Neural cell (in vitro differentiated cells): Measurements from ENCODE around the gene LRRC37A3. TPM values are rescaled to one million over a fixed set of nuclear protein-coding genes. Genes with fewer than 3 reads are reported as not detected.
"Not testable (repeated sequence)": the region's sequence is repeated elsewhere in the genome, so short reads cannot be mapped to it uniquely, and the experiment has no call there.

Source experiments
- H2AFZ ChIP-seq: fragments of 200-600, 300-800 bp; sonication (generic), shearing (Covaris generic); 2 replicates; pipeline ENCODE4 v1.6.0; 2014; ENCODE audit warnings: low read depth, mild to moderate bottlenecking, antibody characterized with exemption, low read length, moderate library complexity
- H3F3A ChIP-seq: fragments of 200-600 bp; shearing (Covaris generic); 2 replicates; pipeline ENCODE4 v1.6.1; 2016; ENCODE audit warnings: mild to moderate bottlenecking, moderate library complexity, mixed read lengths, antibody characterized with exemption, low read length; ENCODE audit not compliant: insufficient read depth, poor library complexity, severe bottlenecking
- H3K27ac ChIP-seq: fragments of 200-600, 300-800 bp; sonication (generic), shearing (Covaris generic); 2 replicates; pipeline ENCODE4 v1.5.1; 2014; ENCODE audit warnings: mild to moderate bottlenecking, low read length, moderate library complexity
- H3K27me3 ChIP-seq: fragments of 300-800, 200-600 bp; sonication (generic), shearing (Covaris generic); 2 replicates; pipeline ENCODE4 v1.6.0; 2014; ENCODE audit warnings: mild to moderate bottlenecking, low read depth, low read length, moderate library complexity; ENCODE audit not compliant: insufficient read depth
- H3K36me3 ChIP-seq: fragments of 300-800, 200-600 bp; sonication (generic), shearing (Covaris generic); 2 replicates; pipeline ENCODE4 v1.5.1; 2014; ENCODE audit warnings: mild to moderate bottlenecking, antibody characterized with exemption, low read length, moderate library complexity; ENCODE audit not compliant: insufficient read depth
- H3K4me2 ChIP-seq: fragments of 300-800, 200-600 bp; sonication (generic), shearing (Covaris generic); 2 replicates; pipeline ENCODE4 v1.6.0; 2014; ENCODE audit warnings: mild to moderate bottlenecking, low read length
- H3K4me3 ChIP-seq: fragments of 300-800, 200-600 bp; sonication (generic), shearing (Covaris generic); 2 replicates; pipeline ENCODE4 v1.5.1; 2014; ENCODE audit warnings: mild to moderate bottlenecking, low read length, moderate library complexity
- H3K79me2 ChIP-seq: fragments of 200-600 bp; shearing (Covaris generic); replicated peaks from 2 replicates; pipeline ENCODE4 v1.6.0; 2014; ENCODE audit warnings: mild to moderate bottlenecking, low read length, moderate library complexity; ENCODE audit not compliant: insufficient read depth
- H3K9ac ChIP-seq: fragments of 300-800, 200-600 bp; sonication (generic), shearing (Covaris generic); 2 replicates; pipeline ENCODE4 v1.6.1; 2016; ENCODE audit warnings: mild to moderate bottlenecking, low read length, mixed read lengths
- H3K9me2 ChIP-seq: fragments of 200-600 bp; shearing (Covaris generic); 2 replicates; pipeline ENCODE4 v1.6.1; 2016; ENCODE audit warnings: mild to moderate bottlenecking, low read length, mixed read lengths; ENCODE audit not compliant: insufficient read depth
- H3K9me3 ChIP-seq: fragments of 200-600, 300-800 bp; sonication (generic), shearing (Covaris generic); 2 replicates; pipeline ENCODE4 v1.6.1; 2016; ENCODE audit warnings: mild to moderate bottlenecking, mixed run types, low read length, moderate library complexity, mixed read lengths
- H4K20me1 ChIP-seq: fragments of 200-600 bp; shearing (Covaris generic); 2 replicates; pipeline ENCODE4 v1.6.1; 2016; ENCODE audit warnings: mild to moderate bottlenecking, mixed run types; ENCODE audit not compliant: insufficient read depth
- CTCF ChIP-seq: fragments of 450-650 bp; IDR thresholded peaks from 2 replicates; pipeline ENCODE4 v1.5.1; 2014; ENCODE audit warnings: antibody characterized with exemption, mild to moderate bottlenecking, moderate library complexity; ENCODE audit not compliant: poor library complexity, severe bottlenecking
- EP300 ChIP-seq: fragments of 450-650 bp; conservative IDR thresholded peaks from 2 replicates; pipeline ENCODE4 v1.6.1; 2014; ENCODE audit warnings: antibody characterized with exemption, mild to moderate bottlenecking, moderate library complexity; ENCODE audit not compliant: poor library complexity, severe bottlenecking
- EZH2 ChIP-seq: fragments of 200-600, 300-800 bp; shearing (Covaris generic), sonication (generic); IDR thresholded peaks from 2 replicates; pipeline ENCODE4 v1.6.1; 2014; ENCODE audit warnings: antibody characterized with exemption, low read length, borderline replicate concordance, mild to moderate bottlenecking; ENCODE audit not compliant: insufficient read depth, poor library complexity, severe bottlenecking
- MXI1 ChIP-seq: fragments of 450-650 bp; conservative IDR thresholded peaks from 2 replicates; pipeline ENCODE4 v1.6.1; 2014; ENCODE audit warnings: antibody characterized with exemption, mild to moderate bottlenecking; ENCODE audit not compliant: poor library complexity, severe bottlenecking
- POLR2AphosphoS5 ChIP-seq: IDR thresholded peaks from 2 replicates; pipeline ENCODE4 v1.6.1; 2012
- RAD21 ChIP-seq: fragments of 450-650 bp; conservative IDR thresholded peaks from 2 replicates; pipeline ENCODE4 v1.6.1; 2014; ENCODE audit warnings: antibody characterized with exemption, mild to moderate bottlenecking, moderate library complexity
- REST ChIP-seq: IDR thresholded peaks from 2 replicates; pipeline ENCODE4 v1.6.1; 2012; ENCODE audit warnings: borderline replicate concordance
- SMC3 ChIP-seq: fragments of 450-650 bp; conservative IDR thresholded peaks from 2 replicates; pipeline ENCODE4 v1.6.1; 2014; ENCODE audit warnings: antibody characterized with exemption, mild to moderate bottlenecking, moderate library complexity; ENCODE audit not compliant: poor library complexity
- TAF1 ChIP-seq: IDR thresholded peaks from 2 replicates; pipeline ENCODE4 v1.6.1; 2012; ENCODE audit warnings: low read depth
- polyA plus RNA-seq: library from polyadenylated mRNA; depleted of rRNA; stranded (reverse); fragments of >200 nt; gene quantifications from 2 replicates; pipeline ENCODE4 v1.2.3, GENCODE V29; 2014

Gene LRRC37A3
- polyA plus RNA-seq, 1 donor from 2014 or later: 5.3 TPM

GRCh38 chr17:64923051-64923568, 3.8 kb upstream of the LRRC37A3 start:
- H3K9me3 ChIP-seq, H3K27ac ChIP-seq, H3K79me2 ChIP-seq, H3K4me3 ChIP-seq, H3K9me2 ChIP-seq, H3F3A ChIP-seq, H3K27me3 ChIP-seq, H3K9ac ChIP-seq, H3K4me2 ChIP-seq, H3K36me3 ChIP-seq, H2AFZ ChIP-seq, H4K20me1 ChIP-seq: not testable (repeated sequence)

- Histone ChIP-seq H3K27ac (no peak overlapping the region), H3K9me3 (no peaks in the 10 kb centered on the region), H3F3A (no peaks in the 10 kb centered on the region), H3K27me3 (no peaks in the 10 kb centered on the region), H3K79me2 (no peaks in the 10 kb centered on the region), H3K9me2 (no peaks in the 10 kb centered on the region), H4K20me1 (no peaks in the 10 kb centered on the region), H3K4me3 (no peak overlapping the region), H3K9ac (no peak overlapping the region), H2AFZ (no peak overlapping the region), H3K36me3 (no peaks in the 10 kb centered on the region), H3K4me2 (no peak overlapping the region)
- TF ChIP-seq POLR2AphosphoS5 (no peak), RAD21 (no peak), REST (no peak), TAF1 (no peak), EZH2 (no peak), SMC3 (no peak), MXI1 (no peak), CTCF (no peak), EP300 (no peak)
These were observed 1.3 kb upstream of the LRRC37A3 start for GRCh38 chr17:64920419-64921172.
